MM.1S (cell line): Measurements from ENCODE around the gene EWSR1.

ENCODE experiments used
- EZH2 ChIP-seq: fragments of 300-600 bp; sonication (generic); optimal IDR thresholded peaks from 2 replicates; pipeline ENCODE3; 2017; ENCODE audit warnings: low read depth, mild to moderate bottlenecking, antibody characterized with exemption, low read length, mixed read lengths
- TF ChIP-seq, protein P1 (sequence below): fragments of 300-600 bp; sonication (generic); IDR thresholded peaks from 2 replicates; pipeline ENCODE4 v1.5.1; 2016; ENCODE audit warnings: antibody characterized with exemption, low read length, mixed read lengths

DNA sequence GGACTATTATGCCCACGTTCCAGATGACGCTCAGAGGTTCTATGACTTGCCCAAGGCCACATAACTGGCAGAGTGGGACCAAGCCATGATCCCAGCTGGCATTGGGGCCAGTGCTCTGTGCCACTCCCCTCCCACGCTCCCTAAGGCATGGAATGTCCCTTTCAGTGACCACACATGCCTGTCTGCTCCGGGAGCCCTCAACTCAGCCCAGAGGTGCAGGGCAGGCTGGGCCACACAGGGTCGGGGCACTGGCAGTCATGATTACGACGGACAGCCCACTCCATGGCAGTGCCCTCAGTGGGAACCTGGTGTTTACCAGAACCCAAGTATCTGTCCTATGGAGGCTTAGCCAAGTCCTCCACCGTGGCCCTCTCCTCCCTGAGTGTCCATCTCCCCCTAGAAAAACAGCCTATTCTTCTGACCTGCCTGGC is 10.3 kb upstream of the EWSR1 start:
- TF ChIP-seq EZH2 = no peak
- TF ChIP-seq, protein P1, sequence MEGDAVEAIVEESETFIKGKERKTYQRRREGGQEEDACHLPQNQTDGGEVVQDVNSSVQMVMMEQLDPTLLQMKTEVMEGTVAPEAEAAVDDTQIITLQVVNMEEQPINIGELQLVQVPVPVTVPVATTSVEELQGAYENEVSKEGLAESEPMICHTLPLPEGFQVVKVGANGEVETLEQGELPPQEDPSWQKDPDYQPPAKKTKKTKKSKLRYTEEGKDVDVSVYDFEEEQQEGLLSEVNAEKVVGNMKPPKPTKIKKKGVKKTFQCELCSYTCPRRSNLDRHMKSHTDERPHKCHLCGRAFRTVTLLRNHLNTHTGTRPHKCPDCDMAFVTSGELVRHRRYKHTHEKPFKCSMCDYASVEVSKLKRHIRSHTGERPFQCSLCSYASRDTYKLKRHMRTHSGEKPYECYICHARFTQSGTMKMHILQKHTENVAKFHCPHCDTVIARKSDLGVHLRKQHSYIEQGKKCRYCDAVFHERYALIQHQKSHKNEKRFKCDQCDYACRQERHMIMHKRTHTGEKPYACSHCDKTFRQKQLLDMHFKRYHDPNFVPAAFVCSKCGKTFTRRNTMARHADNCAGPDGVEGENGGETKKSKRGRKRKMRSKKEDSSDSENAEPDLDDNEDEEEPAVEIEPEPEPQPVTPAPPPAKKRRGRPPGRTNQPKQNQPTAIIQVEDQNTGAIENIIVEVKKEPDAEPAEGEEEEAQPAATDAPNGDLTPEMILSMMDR = no peak
